CD14-positive monocyte (primary cell): ENCODE results near the gene FEZ2. TPM values are rescaled to one million over a fixed set of nuclear protein-coding genes. Genes with fewer than 3 reads are reported as not detected.

Source experiments
- DNase-seq, 3 donors: peaks; one replicate each; pipeline ENCODE4 v3.0.0-alpha.2; 2011 to 2022
- H2AFZ ChIP-seq: 2 replicates; pipeline ENCODE4 v1.6.0; 2012; ENCODE audit warnings: mild to moderate bottlenecking, low read depth, low read length, inconsistent platforms; ENCODE audit not compliant: insufficient read depth, poor library complexity, severe bottlenecking
- H3K27ac ChIP-seq, 2 donors: 1 replicate in 1 of 2; 2 replicates in 1 of 2; pipeline ENCODE4 v1.5.1; 2012 to 2013; ENCODE audit warnings: low read length in 2 of 2, control low read depth in 1 of 2, inconsistent platforms in 1 of 2, low read depth in 1 of 2, mild to moderate bottlenecking in 1 of 2
- H3K27me3 ChIP-seq, 2 donors: one replicate each; pipeline versions ENCODE4 v1.6.0 to v1.6.1; 2011 to 2013; ENCODE audit warnings: low read length in 2 of 2; ENCODE audit not compliant: control insufficient read depth in 2 of 2, insufficient read depth in 2 of 2
- H3K36me3 ChIP-seq, 2 donors: replicated peaks in 1 of 2; 1 replicate in 1 of 2; 2 replicates in 1 of 2; pipeline versions ENCODE4 v1.5.1 to v1.6.1; 2012 to 2013; ENCODE audit warnings: low read length in 2 of 2, control low read depth in 1 of 2, inconsistent platforms in 1 of 2, mild to moderate bottlenecking in 1 of 2; ENCODE audit not compliant: insufficient read depth in 2 of 2, control insufficient read depth in 1 of 2
- H3K4me1 ChIP-seq, 2 donors: 1 replicate in 1 of 2; 2 replicates in 1 of 2; pipeline versions ENCODE4 v1.5.1 to v1.6.1; 2012 to 2013; ENCODE audit warnings: low read length in 2 of 2, control low read depth in 1 of 2, inconsistent platforms in 1 of 2, mild to moderate bottlenecking in 1 of 2, moderate library complexity in 1 of 2; ENCODE audit not compliant: insufficient read depth in 2 of 2, control insufficient read depth in 1 of 2
- H3K4me2 ChIP-seq: replicated peaks from 2 replicates; pipeline ENCODE3; 2012; ENCODE audit warnings: low read length, moderate library complexity, mild to moderate bottlenecking; ENCODE audit not compliant: poor library complexity, severe bottlenecking; ENCODE audit errors: extremely low read depth
- H3K4me3 ChIP-seq, 3 experiments: fragments of 200-600 bp in 1 of 3; sonication (generic) in 1 of 3; replicated peaks in 1 of 3; 1 replicate in 2 of 3; 2 replicates in 1 of 3; pipeline ENCODE4 v1.5.1; 2011 to 2013; ENCODE audit warnings: low read length in 3 of 3, mild to moderate bottlenecking in 3 of 3, control low read depth in 2 of 3, low read depth in 2 of 3, inconsistent platforms in 1 of 3, moderate library complexity in 1 of 3
- H3K79me2 ChIP-seq: 2 replicates; pipeline ENCODE4 v1.6.0; 2012; ENCODE audit warnings: mild to moderate bottlenecking, control low read depth, inconsistent platforms, low read length, moderate library complexity; ENCODE audit not compliant: insufficient read depth
- H3K9ac ChIP-seq: 2 replicates; pipeline ENCODE4 v1.6.0; 2017; ENCODE audit warnings: low read length, mild to moderate bottlenecking; ENCODE audit not compliant: insufficient read depth, poor library complexity, severe bottlenecking
- H3K9me3 ChIP-seq, 2 donors: replicated peaks in 1 of 2; 1 replicate in 1 of 2; 2 replicates in 1 of 2; pipeline versions ENCODE4 v1.5.1 to v1.6.1; 2012 to 2013; ENCODE audit warnings: low read length in 2 of 2, control low read depth in 1 of 2; ENCODE audit not compliant: control insufficient read depth in 1 of 2, insufficient read depth in 1 of 2
- H4K20me1 ChIP-seq: 2 replicates; pipeline ENCODE4 v1.6.0; 2012; ENCODE audit warnings: mild to moderate bottlenecking, low read length, control low read depth, moderate library complexity; ENCODE audit not compliant: insufficient read depth
- H3K27ac Mint-ChIP-seq, 7 donors: one replicate each; pipeline ENCODE4 v1.8.0; 2020; ENCODE audit warnings: mild to moderate bottlenecking in 7 of 7, mixed read lengths in 7 of 7, moderate library complexity in 6 of 7, inconsistent platforms in 2 of 7
- H3K27me3 Mint-ChIP-seq, 3 donors: one replicate each; pipeline ENCODE4 v1.8.0; 2021 to 2022; ENCODE audit warnings: low read depth in 3 of 3, mild to moderate bottlenecking in 3 of 3, mixed read lengths in 3 of 3, moderate library complexity in 3 of 3, inconsistent platforms in 1 of 3
- H3K36me3 Mint-ChIP-seq, 2 donors: one replicate each; pipeline ENCODE4 v1.8.0; 2020; ENCODE audit warnings: mixed read lengths in 2 of 2, inconsistent platforms in 1 of 2, mild to moderate bottlenecking in 1 of 2
- H3K4me1 Mint-ChIP-seq: one replicate; pipeline ENCODE4 v1.8.0; 2020; ENCODE audit warnings: mild to moderate bottlenecking, mixed read lengths
- H3K4me3 Mint-ChIP-seq, 2 donors: one replicate each; pipeline ENCODE4 v1.8.0; 2020; ENCODE audit warnings: mild to moderate bottlenecking in 2 of 2, mixed read lengths in 2 of 2, moderate library complexity in 1 of 2
- H3K9me3 Mint-ChIP-seq, 7 donors: one replicate each; pipeline ENCODE4 v1.8.0; 2020 to 2022; ENCODE audit warnings: mixed read lengths in 7 of 7, mild to moderate bottlenecking in 6 of 7, moderate library complexity in 6 of 7, inconsistent platforms in 2 of 7
- CTCF ChIP-seq: fragments of 200-600 bp; IDR thresholded peaks from one replicate; pipeline ENCODE4 v1.8.0; 2022; ENCODE audit warnings: antibody characterized with exemption, mild to moderate bottlenecking
- WGBS: methylation state at CpG from one replicate; pipeline ENCODE4 v1.1.5; 2013; ENCODE audit warnings: missing lambda C conversion rate; ENCODE audit not compliant: insufficient coverage; 5-methylcytosine and 5-hydroxymethylcytosine counted together
- intact Hi-C, 2 donors: fragments of 100-400 bp; cut with micrococcal nuclease; formaldehyde crosslinking; loops; one replicate each; pipeline versions ENCODE4 v1.15.0 to v1.15.1; 2023
- polyA plus RNA-seq, 3 donors: library from polyadenylated mRNA; depleted of rRNA in 1 of 3; unstranded in 2 of 3; stranded (reverse) in 1 of 3; fragments of 300-500 nt in 2 of 3; fragments of >200 nt in 1 of 3; fragmentation: Illumina TruSeq in 2 of 3; gene quantifications; 1 replicate in 2 of 3; 2 replicates in 1 of 3; pipeline ENCODE4 v1.2.3, GENCODE V29; 2012 to 2021

The FEZ2 gene
- polyA plus RNA-seq, 3 donors = 6.9 to 15.6 (median 8.7) TPM

GRCh38 chr2:36509075-36509474 is 88.9 kb downstream of the FEZ2 start:
- DNase-seq = no peak
- H3K79me2 ChIP-seq = no peaks in the 10 kb centered on the region
- H4K20me1 ChIP-seq = no peaks in the 10 kb centered on the region
- no peak for TF ChIP-seq CTCF
- H3K36me3 Mint-ChIP-seq = no peaks in the 10 kb centered on the region
- intact Hi-C loops = no loop called here
- H3K27ac ChIP-seq = no peak overlapping the region
- H3K9me3 ChIP-seq = no peaks in the 10 kb centered on the region
- no peaks in the 10 kb centered on the region for H3K4me1 ChIP-seq
- H3K9ac ChIP-seq = no peak overlapping the region
- no peaks in the 10 kb centered on the region for H3K9me3 Mint-ChIP-seq
- no peak overlapping the region for H3K4me3 Mint-ChIP-seq
- H3K4me1 Mint-ChIP-seq = no peaks in the 10 kb centered on the region
- H3K27ac Mint-ChIP-seq = no peak overlapping the region
- H2AFZ ChIP-seq = no peak overlapping the region
- H3K36me3 ChIP-seq = no peaks in the 10 kb centered on the region
- H3K27me3 Mint-ChIP-seq = no peaks in the 10 kb centered on the region
- no CpG with 5 or more reads among the region's 6 CpGs for WGBS
- H3K4me2 ChIP-seq = no peak overlapping the region
- H3K4me3 ChIP-seq = no peak overlapping the region
- no peaks in the 10 kb centered on the region for H3K27me3 ChIP-seq

- peak in 2 of 3 donors; percentile 30 to 43 for DNase-seq
- H3K9ac ChIP-seq = no peak overlapping the region
- H3K27ac ChIP-seq = no peak overlapping the region
- no peaks in the 10 kb centered on the region for H4K20me1 ChIP-seq
- no peaks in the 10 kb centered on the region for H3K4me1 ChIP-seq
- H3K36me3 ChIP-seq = no peaks in the 10 kb centered on the region
- no peaks in the 10 kb centered on the region for H3K79me2 ChIP-seq
- intact Hi-C loops = no loop called here
- no peak overlapping the region for H3K27ac Mint-ChIP-seq
- H3K4me1 Mint-ChIP-seq = no peaks in the 10 kb centered on the region
- H3K27me3 Mint-ChIP-seq = peaks cover 0 to 2% (median 0%) of the 10 kb centered on the region in 3 donors
- H2AFZ ChIP-seq = no peak overlapping the region
- peak; percentile 57 for TF ChIP-seq CTCF
- H3K4me2 ChIP-seq = no peak overlapping the region
- no peaks in the 10 kb centered on the region for H3K9me3 ChIP-seq
- no peaks in the 10 kb centered on the region for H3K27me3 ChIP-seq
- H3K4me3 Mint-ChIP-seq = no peak overlapping the region
- H3K4me3 ChIP-seq = no peak overlapping the region
- H3K36me3 Mint-ChIP-seq = no peaks in the 10 kb centered on the region
- no peaks in the 10 kb centered on the region for H3K9me3 Mint-ChIP-seq
These were observed 90.6 kb downstream of the FEZ2 start for GRCh38 chr2:36507408-36507812.

Other genes starting within 250 kb of the FEZ2 start
- under 1 TPM in 2 of 3 donors, not detected in 1; 0.08 to 0.27 TPM for gene CRIM1, start 242.4 kb downstream of the FEZ2 start, polyA plus RNA-seq
- gene VIT, start 98.5 kb upstream of the FEZ2 start, polyA plus RNA-seq = not detected